Osteoblast (primary cell): Measurements from ENCODE around the gene ATP6V0E2. TPM values are rescaled to one million over a fixed set of nuclear protein-coding genes. Genes with fewer than 3 reads are reported as not detected.

ENCODE experiments used
- DNase-seq: peaks from one replicate; pipeline ENCODE4 v3.0.0; 2011; ENCODE audit warnings: low spot score, mixed read lengths; ENCODE audit not compliant: insufficient read length; ENCODE audit errors: missing footprints
- H2AFZ ChIP-seq: 2 replicates; pipeline ENCODE4 v1.6.0; 2011; ENCODE audit warnings: mild to moderate bottlenecking, low read length
- H3K27ac ChIP-seq: 2 replicates; pipeline ENCODE4 v1.5.1; 2011; ENCODE audit warnings: mild to moderate bottlenecking, low read depth, low read length, moderate library complexity
- H3K27me3 ChIP-seq: 2 replicates; pipeline ENCODE4 v1.6.0; 2012; ENCODE audit warnings: mild to moderate bottlenecking, control low read depth, inconsistent platforms, low read length, moderate library complexity; ENCODE audit not compliant: insufficient read depth
- H3K36me3 ChIP-seq: 2 replicates; pipeline ENCODE4 v1.5.1; 2011; ENCODE audit warnings: mild to moderate bottlenecking, low read length, control low read depth, moderate library complexity; ENCODE audit not compliant: insufficient read depth
- H3K4me1 ChIP-seq: 2 replicates; pipeline ENCODE4 v1.5.1; 2011; ENCODE audit warnings: mild to moderate bottlenecking, low read length, control low read depth, moderate library complexity; ENCODE audit not compliant: insufficient read depth
- H3K4me2 ChIP-seq: 2 replicates; pipeline ENCODE4 v1.6.0; 2011; ENCODE audit warnings: mild to moderate bottlenecking, low read length; ENCODE audit not compliant: insufficient read depth
- H3K4me3 ChIP-seq: fragments of 200-600 bp; sonication (generic); 3 replicates; pipeline ENCODE4 v1.5.1; 2012; ENCODE audit warnings: mild to moderate bottlenecking, low read length, inconsistent platforms; ENCODE audit not compliant: insufficient read depth
- H3K79me2 ChIP-seq: 2 replicates; pipeline ENCODE4 v1.6.0; 2012; ENCODE audit warnings: mild to moderate bottlenecking, low read length, control low read depth, inconsistent platforms; ENCODE audit not compliant: insufficient read depth
- H3K9me3 ChIP-seq: 2 replicates; pipeline ENCODE4 v1.5.1; 2011; ENCODE audit warnings: low read depth, low read length, control low read depth
- H4K20me1 ChIP-seq: 2 replicates; pipeline ENCODE4 v1.6.0; 2012; ENCODE audit warnings: mild to moderate bottlenecking, low read length, control low read depth; ENCODE audit not compliant: insufficient read depth
- total RNA-seq: library from RNA; depleted of rRNA; stranded (reverse); fragments of >200 nt; gene quantifications from 2 replicates; pipeline ENCODE4 v1.2.3, GENCODE V29; 2012
- TF ChIP-seq, protein P1 (sequence below): IDR thresholded peaks from 2 replicates; pipeline ENCODE4 v1.5.1; 2011; ENCODE audit warnings: mild to moderate bottlenecking, low read depth, low read length, moderate library complexity; ENCODE audit errors: extremely low read depth

Gene ATP6V0E2
- total RNA-seq, 1 donor: 27.9 TPM

DNA sequence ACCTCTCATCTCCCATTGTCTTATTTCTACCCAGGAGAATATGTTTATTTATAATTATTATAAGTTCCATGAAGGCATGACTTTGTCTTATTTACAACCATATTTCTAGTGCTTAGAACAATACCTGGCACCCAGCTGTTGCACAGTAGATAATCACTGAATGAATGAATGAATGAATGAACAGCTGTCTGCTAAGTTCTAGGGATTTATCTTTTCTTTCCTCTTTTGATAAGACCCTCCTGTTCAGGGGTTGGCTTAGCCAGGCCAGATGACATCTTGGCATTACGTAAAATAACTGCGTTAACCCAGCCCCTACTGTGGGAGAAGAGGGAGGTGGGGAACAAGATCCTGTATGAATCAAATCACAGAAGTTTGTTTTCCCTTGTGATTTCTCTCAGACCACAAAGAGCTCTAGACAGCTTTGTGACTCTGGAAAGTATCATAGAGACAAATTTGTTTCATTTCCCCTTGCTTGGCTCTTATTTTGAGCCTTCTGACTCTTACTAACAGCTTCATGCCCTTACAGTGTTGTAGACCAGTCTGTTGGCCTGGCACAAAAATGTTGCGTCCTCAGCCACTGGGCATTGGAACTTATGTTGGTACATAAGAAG, 27.2 kb upstream of the ATP6V0E2 start:
- Histone ChIP-seq H3K4me3 (no peak overlapping the region), H3K27me3 (no peaks in the 10 kb centered on the region), H3K4me2 (no peak overlapping the region), H3K36me3 (peaks cover 11% of the 10 kb centered on the region), H3K4me1 (no peaks in the 10 kb centered on the region), H3K9me3 (no peaks in the 10 kb centered on the region), H2AFZ (no peak overlapping the region), H3K79me2 (no peaks in the 10 kb centered on the region), H3K27ac (no peak overlapping the region), H4K20me1 (no peaks in the 10 kb centered on the region)
- DNase-seq: no peak
- TF ChIP-seq, protein P1, sequence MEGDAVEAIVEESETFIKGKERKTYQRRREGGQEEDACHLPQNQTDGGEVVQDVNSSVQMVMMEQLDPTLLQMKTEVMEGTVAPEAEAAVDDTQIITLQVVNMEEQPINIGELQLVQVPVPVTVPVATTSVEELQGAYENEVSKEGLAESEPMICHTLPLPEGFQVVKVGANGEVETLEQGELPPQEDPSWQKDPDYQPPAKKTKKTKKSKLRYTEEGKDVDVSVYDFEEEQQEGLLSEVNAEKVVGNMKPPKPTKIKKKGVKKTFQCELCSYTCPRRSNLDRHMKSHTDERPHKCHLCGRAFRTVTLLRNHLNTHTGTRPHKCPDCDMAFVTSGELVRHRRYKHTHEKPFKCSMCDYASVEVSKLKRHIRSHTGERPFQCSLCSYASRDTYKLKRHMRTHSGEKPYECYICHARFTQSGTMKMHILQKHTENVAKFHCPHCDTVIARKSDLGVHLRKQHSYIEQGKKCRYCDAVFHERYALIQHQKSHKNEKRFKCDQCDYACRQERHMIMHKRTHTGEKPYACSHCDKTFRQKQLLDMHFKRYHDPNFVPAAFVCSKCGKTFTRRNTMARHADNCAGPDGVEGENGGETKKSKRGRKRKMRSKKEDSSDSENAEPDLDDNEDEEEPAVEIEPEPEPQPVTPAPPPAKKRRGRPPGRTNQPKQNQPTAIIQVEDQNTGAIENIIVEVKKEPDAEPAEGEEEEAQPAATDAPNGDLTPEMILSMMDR: no peak

DNA sequence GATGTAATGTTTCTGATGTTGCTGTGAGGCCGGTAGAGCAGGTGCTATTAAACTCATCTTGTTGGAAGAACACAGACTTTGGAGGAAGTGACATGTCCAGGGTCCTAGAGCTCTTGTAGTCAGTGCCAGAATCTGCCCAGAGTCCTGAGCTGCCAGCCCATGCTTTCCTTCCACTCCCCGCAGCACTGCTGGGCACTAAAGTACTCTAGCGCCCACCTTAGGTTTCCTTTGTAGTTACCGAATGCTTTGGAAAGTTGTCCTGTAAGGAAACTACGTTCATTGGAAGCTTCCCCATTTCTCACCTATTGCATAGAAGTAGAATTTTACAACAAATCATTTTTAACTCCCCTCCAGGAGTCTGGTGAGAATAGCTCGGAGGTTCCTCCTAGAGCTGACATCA, 24.6 kb upstream of the ATP6V0E2 start:
- Histone ChIP-seq H3K27ac (no peak overlapping the region), H3K4me3 (no peak overlapping the region), H3K9me3 (no peaks in the 10 kb centered on the region), H4K20me1 (no peaks in the 10 kb centered on the region), H3K4me2 (no peak overlapping the region), H3K79me2 (no peaks in the 10 kb centered on the region), H3K27me3 (no peaks in the 10 kb centered on the region), H2AFZ (no peak overlapping the region), H3K36me3 (peaks cover 11% of the 10 kb centered on the region), H3K4me1 (no peaks in the 10 kb centered on the region)
- peak; percentile 39 for DNase-seq
- TF ChIP-seq, protein P1: no peak

DNA sequence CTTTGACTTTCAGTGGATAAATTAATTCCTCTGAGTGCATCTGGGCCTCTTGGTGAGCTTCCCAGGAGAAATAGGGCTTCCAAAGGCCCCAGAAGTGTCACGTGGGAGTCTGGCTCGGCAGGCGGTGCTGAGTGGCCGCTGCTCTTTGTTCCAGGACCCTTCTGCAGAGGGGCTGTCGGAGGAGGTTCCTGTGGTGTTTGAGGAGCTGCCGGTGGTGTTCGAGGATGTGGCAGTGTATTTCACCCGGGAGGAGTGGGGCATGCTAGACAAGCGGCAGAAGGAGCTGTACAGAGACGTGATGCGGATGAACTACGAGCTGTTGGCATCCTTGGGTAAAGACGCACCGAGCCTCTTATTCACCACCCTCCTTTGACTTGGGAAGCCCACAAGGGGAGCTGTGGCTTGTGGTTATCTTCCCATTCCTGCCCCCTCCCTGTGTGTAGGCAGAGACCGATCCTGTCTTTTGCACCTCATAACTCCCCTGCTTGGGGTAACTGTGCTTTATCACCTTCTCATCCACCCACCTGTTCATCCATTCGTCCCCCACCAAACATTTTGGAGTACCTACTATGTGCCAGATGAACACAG, 23.7 kb upstream of the ATP6V0E2 start:
- no peak overlapping the region for H3K27ac ChIP-seq
- DNase-seq: peak; percentile 39
- TF ChIP-seq, protein P1: no peak
- H3K4me1 ChIP-seq: peaks cover 3% of the 10 kb centered on the region
- no peak overlapping the region for H3K4me3 ChIP-seq
- no peak overlapping the region for H2AFZ ChIP-seq
- H3K27me3 ChIP-seq: no peaks in the 10 kb centered on the region
- H3K4me2 ChIP-seq: no peak overlapping the region
- H3K36me3 ChIP-seq: peaks cover 11% of the 10 kb centered on the region
- no peaks in the 10 kb centered on the region for H4K20me1 ChIP-seq
- H3K79me2 ChIP-seq: no peaks in the 10 kb centered on the region
- no peaks in the 10 kb centered on the region for H3K9me3 ChIP-seq

DNA sequence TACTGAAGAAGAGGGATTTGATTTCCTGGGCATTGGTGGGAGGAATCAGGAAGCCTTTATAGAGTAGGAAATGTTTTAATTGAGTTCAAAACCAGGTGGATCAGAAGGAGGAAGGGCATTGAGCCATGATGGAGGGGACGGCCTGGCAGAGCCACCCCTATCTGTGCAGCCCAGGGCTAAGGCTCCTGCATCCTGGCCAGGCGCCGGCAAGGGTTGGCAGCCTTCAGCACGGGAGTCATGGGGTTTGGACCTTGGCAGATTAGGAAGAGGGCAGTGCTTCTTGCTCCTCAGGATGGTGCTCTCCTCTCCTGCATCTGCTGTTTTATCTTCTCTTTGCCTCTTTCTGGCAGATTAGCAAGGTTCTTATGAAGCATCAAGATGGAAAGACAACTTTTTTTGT, 23.1 kb upstream of the ATP6V0E2 start:
- Histone ChIP-seq H3K79me2 (no peaks in the 10 kb centered on the region), H2AFZ (no peak overlapping the region), H3K4me2 (no peak overlapping the region), H3K36me3 (peaks cover 11% of the 10 kb centered on the region), H4K20me1 (no peaks in the 10 kb centered on the region), H3K4me1 (peaks cover 10% of the 10 kb centered on the region), H3K27ac (no peak overlapping the region), H3K27me3 (no peaks in the 10 kb centered on the region), H3K9me3 (no peaks in the 10 kb centered on the region), H3K4me3 (no peak overlapping the region)
- DNase-seq: no peak
- TF ChIP-seq, protein P1: no peak
